Amniotic stem cell (primary cell): ENCODE results near the gene EEF1A2.

Experiments
- DNase-seq: peaks from one replicate; lab custom pipeline; 2025; lab: John Stamatoyannopoulos, UW

Gene EEF1A2

GRCh38 chr20:63452341-63452740 is 46.5 kb downstream of the EEF1A2 start:
- no peak for DNase-seq

GRCh38 chr20:63451821-63452220 is 47.1 kb downstream of the EEF1A2 start:
- DNase-seq, result no peak

GRCh38 chr20:63449796-63450730 is 48.8 kb downstream of the EEF1A2 start:
- DNase-seq, result no peak

GRCh38 chr20:63449025-63449424 is 49.9 kb downstream of the EEF1A2 start:
- DNase-seq, result no peak

- DNase-seq, result no peak
These were observed 50.9 kb downstream of the EEF1A2 start for GRCh38 chr20:63448031-63448430.

GRCh38 chr20:63447320-63447719 is 51.6 kb downstream of the EEF1A2 start:
- DNase-seq, result no peak

GRCh38 chr20:63446216-63447024 is 52.5 kb downstream of the EEF1A2 start:
- no peak for DNase-seq

GRCh38 chr20:63445075-63445734 is 53.7 kb downstream of the EEF1A2 start:
- DNase-seq, result no peak

GRCh38 chr20:63444548-63444947 is 54.3 kb downstream of the EEF1A2 start:
- DNase-seq, result no peak

- no peak for DNase-seq
These were observed 55.1 kb downstream of the EEF1A2 start for GRCh38 chr20:63443606-63444395.

GRCh38 chr20:63442100-63442493 is 56.8 kb downstream of the EEF1A2 start:
- peak; percentile 11 for DNase-seq

- no peak for DNase-seq
These were observed 57.5 kb downstream of the EEF1A2 start for GRCh38 chr20:63441136-63442099.

- DNase-seq, result no peak
These were observed 58.4 kb downstream of the EEF1A2 start for GRCh38 chr20:63440366-63440955.

GRCh38 chr20:63439866-63440265 is 59.0 kb downstream of the EEF1A2 start:
- DNase-seq, result no peak

GRCh38 chr20:63438121-63438520 is 60.8 kb downstream of the EEF1A2 start:
- no peak for DNase-seq
